ENCODE measurements around the gene DGCR2.
"Not testable (repeated sequence)": the region's sequence is repeated elsewhere in the genome, so short reads cannot be mapped to it uniquely, and the experiment has no call there.

The DGCR2 gene

DNA sequence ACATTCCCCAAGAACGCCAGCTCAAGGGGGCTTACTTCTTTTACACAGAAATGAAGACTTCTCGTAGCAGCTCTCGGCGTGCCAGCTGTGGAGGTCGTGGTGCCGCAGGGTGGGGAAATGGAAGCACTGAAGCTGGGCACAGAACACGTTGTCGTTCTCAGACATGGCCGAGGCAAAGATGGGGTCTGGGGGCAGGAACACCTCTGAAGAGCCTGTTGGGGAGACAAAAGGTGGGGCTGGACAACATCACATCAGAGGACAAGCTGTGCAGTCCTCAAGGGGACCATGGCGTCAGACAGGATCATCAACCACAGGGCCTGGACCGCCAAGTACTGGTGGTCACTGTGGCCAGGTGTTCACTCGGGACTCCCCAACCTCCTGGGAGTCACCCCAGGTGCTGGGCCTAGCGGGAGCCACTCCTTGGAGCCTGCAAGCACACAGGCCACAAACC lies 65.2 kb downstream of the DGCR2 start:
- TF ChIP-seq, protein P1, sequence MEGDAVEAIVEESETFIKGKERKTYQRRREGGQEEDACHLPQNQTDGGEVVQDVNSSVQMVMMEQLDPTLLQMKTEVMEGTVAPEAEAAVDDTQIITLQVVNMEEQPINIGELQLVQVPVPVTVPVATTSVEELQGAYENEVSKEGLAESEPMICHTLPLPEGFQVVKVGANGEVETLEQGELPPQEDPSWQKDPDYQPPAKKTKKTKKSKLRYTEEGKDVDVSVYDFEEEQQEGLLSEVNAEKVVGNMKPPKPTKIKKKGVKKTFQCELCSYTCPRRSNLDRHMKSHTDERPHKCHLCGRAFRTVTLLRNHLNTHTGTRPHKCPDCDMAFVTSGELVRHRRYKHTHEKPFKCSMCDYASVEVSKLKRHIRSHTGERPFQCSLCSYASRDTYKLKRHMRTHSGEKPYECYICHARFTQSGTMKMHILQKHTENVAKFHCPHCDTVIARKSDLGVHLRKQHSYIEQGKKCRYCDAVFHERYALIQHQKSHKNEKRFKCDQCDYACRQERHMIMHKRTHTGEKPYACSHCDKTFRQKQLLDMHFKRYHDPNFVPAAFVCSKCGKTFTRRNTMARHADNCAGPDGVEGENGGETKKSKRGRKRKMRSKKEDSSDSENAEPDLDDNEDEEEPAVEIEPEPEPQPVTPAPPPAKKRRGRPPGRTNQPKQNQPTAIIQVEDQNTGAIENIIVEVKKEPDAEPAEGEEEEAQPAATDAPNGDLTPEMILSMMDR (IDR thresholded peaks at IDR 0.05; ENCODE audit: low read depth, low read length), result no peak
- no peak overlapping the region for H3K4me3 ChIP-seq (replicated peaks in 1 of 2; ENCODE audit: low read depth in 2 of 2, low read length in 2 of 2)
- DNase-seq (ENCODE audit: low read depth in 2 of 2), result no peak

DNA sequence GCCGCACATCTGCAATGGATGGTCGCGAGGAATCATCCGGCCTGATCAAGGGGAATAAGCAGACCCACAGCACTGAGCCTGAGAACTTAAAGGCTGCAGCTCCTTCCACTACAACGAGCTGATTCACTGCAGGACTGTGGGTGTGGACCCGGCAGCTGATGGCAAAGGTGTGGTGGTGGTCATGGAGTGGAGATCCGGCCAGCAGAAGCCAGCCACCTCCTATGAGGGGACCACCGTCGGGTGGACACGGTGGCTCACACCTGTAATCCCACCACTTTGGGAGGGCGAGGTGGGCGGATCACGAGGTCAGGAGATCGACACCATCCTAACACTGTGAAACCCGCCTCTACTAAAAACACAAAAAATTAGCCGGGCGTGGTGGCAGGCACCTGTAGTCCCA lies 66.4 kb downstream of the DGCR2 start:
- TF ChIP-seq, protein P1 (IDR thresholded peaks at IDR 0.05; ENCODE audit: low read depth, low read length), result no peak
- no peak for DNase-seq (ENCODE audit: low read depth in 2 of 2)
- no peak overlapping the region for H3K4me3 ChIP-seq (replicated peaks in 1 of 2; ENCODE audit: low read depth in 2 of 2, low read length in 2 of 2)

DNA sequence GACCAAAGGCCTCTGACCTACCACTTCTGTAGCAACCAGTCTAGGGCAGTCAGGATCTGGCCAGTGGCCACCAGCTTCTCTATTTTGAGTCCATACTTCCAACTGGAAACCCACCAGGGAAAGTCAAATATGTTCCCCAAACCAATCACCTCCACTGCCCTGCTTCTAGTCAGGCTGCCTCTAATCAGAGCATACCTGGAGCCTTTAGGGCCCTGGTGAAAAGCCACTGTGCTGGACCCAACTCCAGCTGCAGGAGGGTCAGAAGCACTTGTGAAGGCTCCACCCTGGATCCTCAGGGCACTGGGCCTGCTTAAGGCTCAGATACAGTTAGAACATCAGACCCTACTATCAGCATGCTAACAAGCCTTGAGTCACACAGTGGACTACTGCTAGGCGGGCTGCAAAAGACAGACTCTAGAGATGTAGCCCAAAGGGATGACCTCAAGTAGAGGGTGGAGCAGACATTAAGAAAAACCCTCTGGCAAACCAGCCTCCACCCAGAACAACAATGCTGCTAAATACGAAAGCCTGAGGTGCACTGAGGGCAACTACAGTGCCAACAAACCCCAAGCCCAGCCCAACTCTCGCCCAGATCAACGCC lies 69.2 kb downstream of the DGCR2 start:
- TF ChIP-seq, protein P1 (IDR thresholded peaks at IDR 0.05; ENCODE audit: low read depth, low read length), result no peak
- H3K4me3 ChIP-seq (replicated peaks in 1 of 2; ENCODE audit: low read depth in 2 of 2, low read length in 2 of 2), result no peak overlapping the region
- no peak for DNase-seq (ENCODE audit: low read depth in 2 of 2)

DNA sequence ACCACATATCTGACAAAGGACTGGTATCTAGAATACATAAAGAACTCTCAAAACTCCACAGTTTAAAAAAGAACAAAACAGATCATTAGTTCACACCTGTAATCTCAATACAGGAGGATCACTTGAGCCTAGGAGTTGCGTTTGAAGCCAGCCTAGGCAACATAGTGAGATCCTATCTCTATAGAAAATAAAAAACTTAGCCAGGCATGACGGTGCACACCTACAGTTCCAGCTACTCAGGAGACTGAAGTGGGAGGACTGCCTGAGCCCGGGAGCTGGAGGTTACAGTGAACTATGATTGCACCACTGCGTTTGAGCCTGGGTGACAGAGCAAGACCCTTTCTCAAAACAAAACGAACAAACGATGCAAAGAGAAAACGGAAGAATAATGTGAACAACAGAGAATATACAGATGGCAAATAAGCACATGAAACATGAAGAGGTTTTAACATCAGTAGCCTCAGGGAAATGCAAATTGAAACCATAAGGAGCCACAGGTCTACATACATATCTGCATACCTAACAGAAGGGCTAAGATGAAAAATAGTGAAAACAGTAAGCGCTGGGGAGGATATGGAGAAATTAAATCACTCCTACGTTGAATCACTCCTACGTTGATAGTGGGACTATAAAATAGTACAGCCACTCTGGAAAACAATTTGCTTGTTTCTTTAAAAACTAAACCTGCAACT lies 70.7 kb downstream of the DGCR2 start:
- TF ChIP-seq, protein P1 (IDR thresholded peaks at IDR 0.05; ENCODE audit: low read depth, low read length), result no peak
- no peak overlapping the region for H3K4me3 ChIP-seq (replicated peaks in 1 of 2; ENCODE audit: low read depth in 2 of 2, low read length in 2 of 2)
- no peak for DNase-seq (ENCODE audit: low read depth in 2 of 2)

DNA sequence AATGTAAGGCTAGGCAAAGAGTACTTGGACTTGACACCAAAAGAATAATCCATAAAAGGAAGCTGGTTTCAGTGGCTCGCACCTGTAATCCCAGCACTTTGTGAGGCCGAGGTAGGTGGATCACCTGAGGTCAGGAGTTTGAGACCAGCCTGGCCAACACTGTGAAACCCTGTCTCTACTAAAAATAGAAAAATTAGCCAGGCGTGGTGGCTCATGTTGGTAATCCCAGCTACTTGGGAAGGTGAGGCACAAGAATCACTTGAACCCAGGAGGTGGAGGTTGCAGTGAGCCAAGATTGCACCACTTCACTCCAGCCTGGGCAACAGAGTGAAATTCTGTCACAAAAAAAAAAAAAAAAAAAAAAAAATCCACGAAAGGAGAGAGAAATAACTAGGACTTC lies 71.4 kb downstream of the DGCR2 start:
- not testable (repeated sequence) for DNase-seq (ENCODE audit: low read depth in 2 of 2)

DNA sequence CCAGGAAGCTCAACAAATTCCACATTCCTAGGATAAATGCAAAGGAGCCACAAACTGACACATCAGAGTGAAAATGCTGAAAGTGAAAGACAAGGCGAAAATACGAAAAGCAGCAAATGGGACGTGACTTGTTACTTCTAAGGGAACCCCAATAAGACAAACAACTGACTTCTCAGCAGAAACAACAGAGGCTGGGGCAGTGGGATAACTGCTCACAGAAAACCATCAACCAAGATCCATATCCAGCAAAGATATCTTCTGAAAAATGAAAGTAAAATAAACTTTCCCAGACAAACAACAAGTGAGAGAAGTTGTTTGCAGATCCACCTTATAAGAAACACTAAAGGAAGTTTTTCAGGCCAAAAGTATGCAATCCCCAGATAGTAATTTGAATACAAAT lies 72.1 kb downstream of the DGCR2 start:
- H3K4me3 ChIP-seq (replicated peaks in 1 of 2; ENCODE audit: low read depth in 2 of 2, low read length in 2 of 2), result no peak overlapping the region
- TF ChIP-seq, protein P1 (IDR thresholded peaks at IDR 0.05; ENCODE audit: low read depth, low read length), result no peak
- DNase-seq (ENCODE audit: low read depth in 2 of 2), result no peak

More for the DNA sequence above, 71.4 kb downstream of the DGCR2 start:
- not testable (repeated sequence) for H3K4me3 ChIP-seq (replicated peaks in 1 of 2; ENCODE audit: low read depth in 2 of 2, low read length in 2 of 2)

DNA sequence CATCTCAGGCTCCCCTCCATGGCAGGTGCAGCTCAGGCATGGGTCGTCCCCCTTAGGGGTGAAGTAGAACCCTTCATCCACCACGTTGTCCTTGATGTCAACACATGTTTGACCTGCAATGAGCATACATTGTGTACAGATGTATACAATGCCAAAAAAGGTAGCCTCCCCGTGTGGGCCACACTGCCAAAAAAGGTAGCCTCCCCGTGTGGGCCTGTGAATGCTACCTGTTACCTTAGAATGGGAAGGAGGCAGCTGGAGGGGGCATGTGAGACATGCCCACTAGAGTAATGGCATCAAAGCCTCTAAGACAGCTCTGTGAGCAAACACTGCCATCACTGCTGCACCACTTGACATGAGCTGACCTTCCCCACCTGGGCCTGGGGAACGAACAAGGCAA lies 73.7 kb downstream of the DGCR2 start:
- TF ChIP-seq, protein P1 (IDR thresholded peaks at IDR 0.05; ENCODE audit: low read depth, low read length), result no peak

More for the DNA sequence above, 73.7 kb downstream of the DGCR2 start:
- no peak for DNase-seq (ENCODE audit: low read depth in 2 of 2)
- H3K4me3 ChIP-seq (replicated peaks in 1 of 2; ENCODE audit: low read depth in 2 of 2, low read length in 2 of 2), result no peak overlapping the region
